HepG2 (cell line): Measurements from ENCODE around the gene PSENEN. TPM values are rescaled to one million over a fixed set of nuclear protein-coding genes. Genes with fewer than 3 reads are reported as not detected.
A peak's percentile ranks its signal among the peaks of the same experiment; 100 is the strongest.

ENCODE experiments used
- ATAC-seq: fragments of 200-7000 bp; cut with Tn5 transposase; 3 replicates; pipeline ENCODE4 v1.9.1; 2020; ENCODE audit warnings: mild to moderate bottlenecking, moderate library complexity
- BruUV-seq: library from RNA; stranded (reverse); fragments of 400-500 nt; replicated peaks from 2 replicates; lab custom pipeline; 2021; lab: Mats Ljungman, UMichigan
- CTCF ChIA-PET: fragments of 300-600 bp; formaldehyde crosslinking; extraction: SDS; loops from one replicate; lab custom pipeline; 2021; ENCODE audit warnings: low total read pairs, inconsistent platforms, low intra/inter-chr PET ratio; lab: Yijun Ruan, JAX
- POLR2A ChIA-PET: fragments of 350-600 bp; sonication (Branson Sonifier 250); formaldehyde crosslinking; loops from one replicate; lab custom pipeline; 2020; ENCODE audit warnings: antibody characterized with exemption, inconsistent platforms; lab: Yijun Ruan, JAX
- DNase-seq: peaks from one replicate; pipeline ENCODE4 v3.0.0-alpha.2; 2015; ENCODE audit warnings: low spot score
- FAIRE-seq: peaks from 3 replicates; lab custom pipeline; 2011; peaks lifted over from hg19 to GRCh38; lab: Jason Lieb, UNC
- H2AFZ ChIP-seq: one replicate; pipeline ENCODE4 v1.6.1; 2011; ENCODE audit warnings: low read length, inconsistent platforms
- H3K27ac ChIP-seq: fragments of 300-600 bp; 3 replicates; pipeline ENCODE4 v1.8.0; 2011; ENCODE audit warnings: mixed run types, mild to moderate bottlenecking, mixed read lengths, low read length, inconsistent platforms; ENCODE audit not compliant: insufficient read depth; ENCODE audit errors: extremely low read length
- H3K27me3 ChIP-seq, 2 experiments: fragments of 200-600 bp in 1 of 2; 2 replicates in 1 of 2; 3 replicates in 1 of 2; pipeline versions ENCODE4 v1.6.0 to v1.8.0; 2011; ENCODE audit warnings: low read length in 2 of 2, mild to moderate bottlenecking in 2 of 2, moderate library complexity in 2 of 2, inconsistent platforms in 1 of 2; ENCODE audit not compliant: insufficient read depth in 2 of 2, control insufficient read depth in 1 of 2
- H3K36me3 ChIP-seq, 2 experiments: fragments of 200-600 bp in 1 of 2; replicated peaks in 1 of 2; 2 replicates in 1 of 2; 3 replicates in 1 of 2; pipeline versions ENCODE4 v1.5.1 to v1.8.0; 2011; ENCODE audit warnings: low read length in 2 of 2, inconsistent platforms in 1 of 2; ENCODE audit not compliant: insufficient read depth in 2 of 2, control insufficient read depth in 1 of 2
- H3K4me1 ChIP-seq: 2 replicates; pipeline ENCODE4 v1.5.1; 2012; ENCODE audit warnings: low read length, inconsistent platforms; ENCODE audit not compliant: insufficient read depth
- H3K4me2 ChIP-seq: 2 replicates; pipeline ENCODE4 v1.6.0; 2011; ENCODE audit warnings: low read depth, low read length, inconsistent platforms
- H3K4me3 ChIP-seq, 3 experiments: fragments of 200-600 bp in 1 of 3; sonication (generic), shearing (Covaris generic) in 1 of 3; replicated peaks in 1 of 3; 2 replicates each; pipeline ENCODE4 v1.5.1; 2011 to 2016; ENCODE audit warnings: low read length in 3 of 3, inconsistent platforms in 2 of 3, low read depth in 2 of 3, mild to moderate bottlenecking in 2 of 3, control low read depth in 1 of 3, mixed read lengths in 1 of 3; ENCODE audit not compliant: insufficient read depth in 1 of 3
- H3K79me2 ChIP-seq: one replicate; pipeline ENCODE4 v1.6.1; 2011; ENCODE audit warnings: low read length, inconsistent platforms; ENCODE audit not compliant: insufficient read depth
- H3K9ac ChIP-seq: 2 replicates; pipeline ENCODE4 v1.6.0; 2011; ENCODE audit warnings: mild to moderate bottlenecking, low read depth, low read length, inconsistent platforms; ENCODE audit not compliant: insufficient read depth
- H3K9me3 ChIP-seq: 2 replicates; pipeline ENCODE4 v1.5.1; 2012; ENCODE audit warnings: mild to moderate bottlenecking, low read length
- H4K20me1 ChIP-seq: 2 replicates; pipeline ENCODE4 v1.6.0; 2011; ENCODE audit warnings: inconsistent platforms, mild to moderate bottlenecking, low read length, moderate library complexity; ENCODE audit not compliant: insufficient read depth
- AGO2 ChIP-seq: fragments of 200-400 bp; formaldehyde crosslinking; optimal IDR thresholded peaks from 2 replicates; pipeline ENCODE3; 2017; ENCODE audit warnings: mild to moderate bottlenecking, low read depth, low read length, moderate library complexity
- HNRNPL ChIP-seq: fragments of 200-400 bp; formaldehyde crosslinking; IDR thresholded peaks from 2 replicates; pipeline ENCODE4 v1.6.1; 2017; ENCODE audit warnings: mild to moderate bottlenecking, low read depth, low read length
- NRL ChIP-seq: sonication (generic); formaldehyde crosslinking; IDR thresholded peaks from 2 replicates; pipeline ENCODE4 v1.5.0; 2020; ENCODE audit warnings: missing genetic modification reagents, mild to moderate bottlenecking, moderate library complexity, borderline replicate concordance
- REL ChIP-seq: sonication (generic); formaldehyde crosslinking; conservative IDR thresholded peaks from 2 replicates; pipeline ENCODE4 v1.8.0; 2022; ENCODE audit warnings: mild to moderate bottlenecking, missing genetic modification reagents, moderate library complexity
- WGBS: methylation state at CpG from one replicate; pipeline ENCODE4 v1.1.6; 2017; ENCODE audit warnings: low lambda C conversion rate; 5-methylcytosine and 5-hydroxymethylcytosine counted together
- in situ Hi-C: cut with HindIII; loops from 2 replicates; pipeline ENCODE4 v1.10.0; 2017; ENCODE audit warnings: low pct_unique_long_range_greater_than_20kb; ENCODE audit not compliant: extremely low pct_ligation_motif_present
- intact Hi-C: fragments of 100-400 bp; cut with micrococcal nuclease; formaldehyde crosslinking; loops from one replicate; pipeline ENCODE4 v1.10.0; 2022; ENCODE audit not compliant: unreplicated experiment
- polyA plus RNA-seq, 8 experiments: library from polyadenylated mRNA; depleted of rRNA in 3 of 8; stranded (reverse) in 7 of 8; unstranded in 1 of 8; fragments of >200 nt; fragmentation: Illumina TruSeq in 4 of 8; extraction: Trizol in 4 of 8; gene quantifications; 2 replicates each; pipeline versions ENCODE4 v1.2.1 to v1.2.3, GENCODE V29; 2011 to 2016; ENCODE audit warnings: low read depth in 4 of 8, missing spikeins in 1 of 8, mixed read lengths in 1 of 8; ENCODE audit not compliant: insufficient read depth in 1 of 8
- total RNA-seq, 5 experiments: library from RNA; depleted of rRNA; stranded (reverse); fragments of >200 nt; fragmentation: Illumina TruSeq; extraction: Trizol; gene quantifications; 2 replicates each; pipeline ENCODE4 v1.2.3, GENCODE V29; 2016; ENCODE audit warnings: low read depth in 1 of 5

Gene PSENEN
- total and polyA plus RNA-seq, 2 of the 13 experiments (the other 11 are each of a cell fraction or from before 2014, with no cell fraction given) = 16.9 to 34.2 TPM

DNA sequence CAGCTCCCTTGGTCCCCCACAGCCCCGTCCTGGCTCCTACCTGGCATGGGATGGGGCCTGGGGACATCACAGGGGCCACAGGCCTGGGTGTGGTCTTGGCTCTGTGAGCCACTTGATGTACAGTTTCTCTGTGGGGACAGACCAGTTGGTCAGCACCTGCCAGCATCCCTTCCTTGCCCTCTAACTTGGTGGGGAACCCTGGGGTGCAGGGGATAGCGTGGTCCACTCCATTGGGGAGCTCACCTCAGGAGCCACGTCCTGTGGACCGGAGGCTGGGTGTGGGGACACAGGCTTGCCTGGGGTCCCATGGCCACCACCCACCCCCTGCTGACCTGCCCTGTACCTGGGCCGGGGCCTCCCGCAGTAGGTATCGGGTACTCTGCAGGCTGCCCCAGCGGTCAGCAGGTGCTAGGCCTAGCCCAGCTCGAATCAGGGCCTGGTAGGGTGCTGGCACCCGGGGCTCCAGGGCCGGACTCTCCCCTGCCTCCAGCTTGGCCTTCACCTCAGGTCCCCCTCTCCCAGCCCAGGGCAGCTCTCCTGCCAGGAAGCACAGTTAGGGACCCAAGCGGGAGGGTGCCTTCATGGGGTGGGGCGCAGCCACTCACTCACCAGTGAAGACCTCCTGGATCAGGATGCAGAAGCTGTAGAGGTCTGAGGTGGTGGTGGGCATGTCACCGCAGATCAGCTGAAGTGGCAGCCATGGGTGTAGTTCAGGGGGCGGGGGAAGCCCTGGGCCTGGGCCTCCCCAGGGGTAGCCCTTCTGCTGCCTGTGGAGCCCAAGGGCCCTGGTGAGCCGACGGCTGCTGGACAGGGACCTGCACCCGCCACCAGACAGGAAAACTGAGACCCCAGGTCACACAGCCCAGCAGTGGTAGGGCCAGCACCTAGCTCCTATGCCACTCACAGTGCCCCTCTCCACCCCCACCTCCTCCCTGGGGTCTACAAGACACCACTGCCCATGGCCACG is 44.8 kb downstream of the PSENEN start:
- no peaks in the 10 kb centered on the region for H3K9me3 ChIP-seq
- H3K4me2 ChIP-seq = peak overlapping the region; percentile 61
- FAIRE-seq = no peak
- H3K79me2 ChIP-seq = no peaks in the 10 kb centered on the region
- WGBS = 82% methylated on average over 5 of the region's 19 CpGs
- H3K27me3 ChIP-seq = peaks cover 0 to 4% of the 10 kb centered on the region in 2 experiments; a peak in 3 of 5 replicates
- peak; percentile 2 for ATAC-seq
- TF ChIP-seq NRL (CRISPR knock-in tag) (0 out of 2 replicates have a peak, but pooled peaks have one; percentile 14), AGO2 (peak; percentile 7), REL (CRISPR knock-in tag) (no peak), HNRNPL (peak; percentile 3; the same call in 1 of the 2 replicates)
- TF ChIP-seq, all 625 proteins: peak for 3
- no peaks in the 10 kb centered on the region for H3K36me3 ChIP-seq
- H3K9ac ChIP-seq = no peak overlapping the region
- no peak overlapping the region for H3K27ac ChIP-seq
- no TSS peak for BruUV-seq
- CTCF ChIA-PET = no interaction called here
- POLR2A ChIA-PET = interaction anchor here (0.9 to 1.6 kb wide), 7 partner anchors 22 to 152 kb away, joined by 3 to 6 read pairs (median 3); partner anchors contain the start of genes LIN37, PRODH2 and PSENEN
- intact Hi-C loops = no loop called here
- in situ Hi-C loops = no loop called here
- DNase-seq = no peak
- no peak overlapping the region for H2AFZ ChIP-seq
- peak overlapping the region in 1 of 3 experiments; percentile 34; a peak in 1 of 6 replicates for H3K4me3 ChIP-seq
- H3K4me1 ChIP-seq = peaks cover 44% of the 10 kb centered on the region
- no peaks in the 10 kb centered on the region for H4K20me1 ChIP-seq
